DMS 273 treated with DMSO at 0.1 percent for 48 hours (cell line): ENCODE data around the gene PAPSS2.
"Not testable (repeated sequence)": the region's sequence is repeated elsewhere in the genome, so short reads cannot be mapped to it uniquely, and the experiment has no call there.

Source experiments
- DNase-seq: peaks from one replicate; lab custom pipeline; 2025; lab: John Stamatoyannopoulos, UW

The PAPSS2 gene

DNA sequence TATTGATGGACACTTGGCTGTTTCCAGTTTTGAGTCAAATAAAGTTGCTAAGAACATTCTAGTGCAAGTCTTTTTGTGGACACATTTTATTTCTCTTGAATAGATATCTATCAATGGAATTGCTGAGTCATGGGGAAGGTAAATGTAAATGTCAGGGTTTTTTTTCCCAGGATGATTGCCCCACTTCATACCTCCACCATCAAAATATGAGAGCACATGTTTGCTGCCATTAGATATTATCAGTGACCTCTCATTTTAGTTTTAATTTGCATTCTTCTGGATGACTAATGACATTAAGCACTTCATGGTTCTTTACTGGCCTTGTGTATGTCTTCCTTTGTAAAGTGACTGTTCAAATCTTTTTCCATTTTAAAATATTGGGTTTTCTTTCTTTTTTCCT is 45.7 kb downstream of the PAPSS2 start:
- no peak for DNase-seq

DNA sequence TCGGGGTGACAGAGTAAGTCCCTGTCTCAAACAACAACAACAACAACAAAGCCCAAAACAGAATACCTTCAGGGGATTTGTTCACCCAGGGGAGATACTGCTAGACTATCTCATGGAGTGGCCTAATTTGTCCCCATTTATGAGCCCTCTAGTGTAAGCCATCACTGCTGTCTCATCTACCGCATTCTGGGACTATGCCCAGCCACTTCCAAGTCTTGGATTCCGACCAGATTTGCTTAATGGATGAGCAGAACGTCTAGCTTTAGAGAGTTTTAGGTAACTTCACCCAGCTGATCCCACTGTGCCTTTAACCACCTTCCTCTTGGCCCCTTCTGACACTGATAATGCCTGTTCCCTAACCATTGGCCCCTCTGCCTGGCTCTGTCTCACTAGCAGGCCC is 47.1 kb downstream of the PAPSS2 start:
- DNase-seq = no peak

DNA sequence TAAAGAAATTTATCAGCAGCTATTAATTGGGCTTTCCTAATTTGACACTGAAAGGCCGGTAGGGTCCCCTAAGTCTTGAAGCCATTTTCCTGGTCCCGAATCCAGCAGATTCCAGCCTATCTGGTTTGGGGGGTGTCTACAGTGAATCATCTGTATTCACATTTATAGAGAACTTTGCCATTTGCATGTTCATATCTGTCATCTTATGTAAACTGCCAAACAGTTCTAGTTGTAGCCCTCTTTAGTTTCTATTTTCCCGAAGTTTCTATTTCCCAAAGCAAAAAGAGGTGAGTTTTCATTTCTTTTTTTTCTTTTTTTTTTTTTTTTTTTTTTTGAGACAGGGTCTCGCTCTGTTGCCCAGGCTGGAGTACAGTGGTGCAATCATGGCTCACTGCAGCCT is 47.6 kb downstream of the PAPSS2 start:
- DNase-seq = no peak

DNA sequence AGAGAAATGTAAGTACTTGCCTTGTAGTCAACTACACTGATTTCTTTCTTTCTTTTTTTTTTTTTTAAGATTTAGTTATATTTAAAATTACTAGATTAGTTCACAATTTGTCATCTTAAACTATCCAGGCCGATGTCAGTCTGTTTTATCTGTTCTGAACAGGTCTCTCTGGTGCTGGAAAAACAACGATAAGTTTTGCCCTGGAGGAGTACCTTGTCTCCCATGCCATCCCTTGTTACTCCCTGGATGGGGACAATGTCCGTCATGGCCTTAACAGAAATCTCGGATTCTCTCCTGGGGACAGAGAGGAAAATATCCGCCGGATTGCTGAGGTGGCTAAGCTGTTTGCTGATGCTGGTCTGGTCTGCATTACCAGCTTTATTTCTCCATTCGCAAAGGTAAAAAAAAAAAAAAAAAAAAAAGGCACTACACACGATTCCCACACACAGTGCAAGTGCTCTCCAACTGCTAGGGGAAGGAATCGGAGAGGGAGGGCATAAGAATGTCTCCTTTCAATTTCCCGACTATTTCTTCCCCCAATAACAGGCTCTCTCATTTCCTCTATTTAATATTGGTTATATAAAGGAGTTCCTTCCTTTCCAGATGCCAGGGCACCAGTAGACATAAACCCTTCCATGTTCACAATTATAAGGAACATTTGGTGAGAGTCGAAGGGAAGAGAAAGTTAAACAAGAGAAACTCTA is 53.4 kb downstream of the PAPSS2 start:
- no peak for DNase-seq

DNA sequence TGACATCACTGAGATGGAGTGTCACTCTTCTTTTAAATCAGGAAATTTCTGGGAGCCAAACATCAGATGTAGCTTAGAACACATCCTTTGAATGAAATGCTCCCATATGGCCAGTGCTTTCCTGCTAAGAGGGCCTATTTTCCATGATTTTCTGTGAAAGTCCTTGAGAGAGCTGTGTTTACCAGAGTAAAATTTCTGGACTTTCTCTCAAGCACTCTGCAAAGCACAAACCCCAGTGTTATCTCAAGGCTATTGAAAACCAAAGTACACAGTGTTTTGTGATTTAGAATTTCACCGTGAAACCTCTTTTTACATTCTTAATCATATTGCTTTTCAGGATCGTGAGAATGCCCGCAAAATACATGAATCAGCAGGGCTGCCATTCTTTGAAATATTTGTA is 54.0 kb downstream of the PAPSS2 start:
- no peak for DNase-seq

DNA sequence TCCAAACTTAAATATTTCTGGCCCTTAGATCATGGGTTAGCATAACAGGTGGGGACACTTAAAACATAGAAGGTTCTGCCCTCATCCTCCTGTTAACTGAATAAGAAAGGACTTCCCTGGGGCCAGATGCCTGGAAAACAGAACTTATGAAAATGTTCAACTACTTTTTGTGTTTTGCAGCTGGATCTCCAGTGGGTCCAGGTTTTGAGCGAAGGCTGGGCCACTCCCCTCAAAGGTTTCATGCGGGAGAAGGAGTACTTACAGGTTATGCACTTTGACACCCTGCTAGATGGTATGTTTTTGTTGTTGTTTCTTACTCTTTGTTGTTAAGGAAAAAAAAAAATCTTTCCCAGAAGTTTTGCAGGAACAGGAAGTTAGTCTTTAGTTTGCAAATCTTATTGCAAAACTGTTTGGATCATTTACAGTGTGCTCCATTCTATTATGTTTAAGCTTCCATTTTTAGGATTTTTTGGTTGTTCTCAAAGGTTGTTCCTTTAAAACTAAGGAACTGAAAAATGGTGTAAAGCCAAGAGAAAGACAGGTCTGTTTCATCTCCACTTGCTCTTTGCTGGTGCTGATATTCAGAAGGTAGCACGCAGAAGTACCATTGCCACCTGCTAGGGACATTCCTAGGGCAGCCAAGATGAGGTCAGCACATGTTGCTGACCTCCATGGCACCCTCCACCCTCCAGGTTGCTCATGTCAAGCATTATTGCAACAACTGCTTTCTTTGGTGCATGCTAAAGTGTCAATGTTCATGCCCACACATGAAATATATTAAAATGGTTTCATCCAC is 56.1 kb downstream of the PAPSS2 start:
- DNase-seq = no peak

DNA sequence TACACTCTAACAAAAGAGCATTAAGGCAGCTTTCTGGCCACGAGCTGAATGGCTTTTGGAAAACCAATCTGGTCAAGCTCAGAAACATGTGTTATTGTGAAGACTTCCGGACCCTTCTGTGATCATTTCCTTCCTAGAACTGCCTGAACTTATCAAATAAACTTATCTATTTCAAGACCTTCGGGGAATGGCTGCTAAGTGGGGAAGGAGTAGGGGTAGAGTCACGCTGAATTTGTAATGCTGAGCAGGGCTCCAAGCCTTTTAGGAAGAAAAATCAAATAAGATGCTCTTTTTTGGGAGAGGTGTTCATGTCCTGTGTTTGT is 56.6 kb downstream of the PAPSS2 start:
- no peak for DNase-seq

DNA sequence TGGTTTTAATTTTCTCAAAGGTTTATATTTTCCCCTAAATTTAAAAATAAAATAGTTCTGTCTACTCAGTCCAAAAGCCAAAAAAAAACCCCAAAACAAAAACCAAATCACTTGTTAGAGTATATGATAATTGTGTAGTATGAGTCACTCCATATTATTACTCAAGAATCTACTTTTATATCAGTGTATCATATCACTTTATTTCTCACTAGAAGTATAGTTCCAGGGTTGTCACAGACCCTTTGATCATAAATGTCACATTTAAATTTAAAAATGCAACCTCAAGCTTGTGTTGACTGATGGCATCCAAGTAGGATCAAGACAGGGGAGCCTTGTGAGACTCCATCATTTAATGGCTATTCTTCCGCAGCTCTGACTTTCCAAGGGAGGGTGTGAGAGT is 61.0 kb downstream of the PAPSS2 start:
- no peak for DNase-seq

DNA sequence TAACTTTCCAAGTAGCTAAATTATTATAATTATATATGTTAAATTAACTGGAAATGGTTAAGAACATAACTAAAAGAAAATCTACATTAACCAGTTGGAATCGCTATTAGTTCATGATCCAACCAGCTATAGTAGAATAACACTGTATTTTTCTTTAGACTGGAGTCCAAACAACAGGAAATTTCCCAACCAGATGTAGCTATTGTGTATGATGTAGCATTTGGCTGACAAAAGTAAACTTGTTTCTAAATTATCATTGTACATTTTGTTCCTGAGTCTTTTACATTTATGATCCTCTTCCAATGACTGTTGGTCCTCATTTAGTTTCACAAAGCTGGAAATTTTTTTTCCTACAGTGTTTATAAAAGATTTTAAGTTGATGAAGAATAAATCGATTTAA is 62.1 kb downstream of the PAPSS2 start:
- DNase-seq = no peak

DNA sequence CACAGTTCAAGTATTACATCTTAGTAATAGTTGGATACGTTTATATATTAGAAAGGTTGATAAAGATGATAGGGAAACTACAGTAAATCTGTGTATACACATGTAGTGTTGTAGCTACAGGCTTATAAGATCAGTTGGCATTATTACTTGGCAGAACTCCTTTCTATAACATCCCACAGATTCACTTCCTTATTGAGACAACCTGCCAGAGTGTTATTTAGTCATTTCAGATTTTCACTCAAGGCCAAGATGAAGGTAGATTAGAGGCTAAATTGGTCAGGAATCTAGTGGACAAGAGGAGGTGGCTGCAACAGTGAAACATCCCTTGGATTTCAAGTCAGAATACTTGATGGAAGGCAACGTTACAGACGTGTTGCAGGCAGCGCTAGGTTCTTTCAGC is 63.0 kb downstream of the PAPSS2 start:
- DNase-seq = no peak

DNA sequence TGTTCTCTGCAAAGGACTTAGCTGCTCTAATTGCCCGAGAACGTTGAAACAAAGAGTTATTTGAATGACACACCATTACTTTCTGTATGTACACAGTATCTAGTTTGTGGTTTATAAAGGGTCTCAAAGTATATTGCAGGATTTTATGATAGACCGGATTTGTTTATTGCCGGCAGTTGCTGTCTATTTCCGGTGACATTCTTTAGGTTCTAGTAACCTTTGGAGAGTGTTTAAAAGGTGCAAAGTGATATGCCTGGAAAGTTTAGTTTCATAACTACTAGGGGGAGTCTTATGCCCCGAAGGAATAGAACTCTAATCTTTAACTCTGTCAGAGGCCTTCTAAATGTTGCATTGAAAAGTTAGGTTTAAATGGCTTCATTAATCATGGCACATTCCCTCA is 63.8 kb downstream of the PAPSS2 start:
- no peak for DNase-seq

DNA sequence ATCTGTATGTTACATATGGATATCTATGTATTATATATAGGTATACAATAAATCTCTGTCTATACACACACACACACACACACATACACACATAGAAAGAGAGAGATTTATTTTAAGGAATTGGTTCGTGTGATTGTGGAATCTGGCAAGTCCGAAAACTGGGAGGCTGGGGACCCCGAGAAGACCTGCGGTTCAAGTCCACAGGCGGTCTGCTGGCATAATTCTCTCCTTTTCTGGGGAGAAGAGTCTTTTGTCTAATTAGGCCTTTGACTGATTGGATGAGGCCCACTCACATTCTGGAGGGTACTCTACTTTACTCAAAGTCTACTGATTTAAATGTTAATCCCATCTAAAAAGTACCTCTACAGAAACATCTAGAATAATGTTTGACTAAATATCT is 65.1 kb downstream of the PAPSS2 start:
- DNase-seq = no peak

DNA sequence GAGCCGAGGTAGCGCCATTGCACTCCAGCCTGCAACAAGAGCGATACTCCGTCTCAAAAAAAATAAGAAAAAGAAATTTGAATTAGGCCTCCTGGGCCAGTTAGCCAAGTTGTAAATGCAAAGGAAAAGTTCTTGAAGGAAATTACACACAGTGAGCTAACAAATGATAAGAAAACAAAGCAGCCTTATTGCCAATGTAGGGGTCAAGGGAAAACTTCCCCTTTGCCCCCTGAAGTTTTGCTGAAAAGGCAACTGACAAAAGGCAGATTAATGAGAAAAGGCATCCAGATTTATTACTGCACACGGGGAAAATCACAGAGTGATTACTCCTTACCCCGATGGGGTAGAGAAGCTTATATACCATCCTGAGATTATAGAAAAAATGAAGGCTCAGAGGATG is 70.3 kb downstream of the PAPSS2 start:
- no peak for DNase-seq

DNA sequence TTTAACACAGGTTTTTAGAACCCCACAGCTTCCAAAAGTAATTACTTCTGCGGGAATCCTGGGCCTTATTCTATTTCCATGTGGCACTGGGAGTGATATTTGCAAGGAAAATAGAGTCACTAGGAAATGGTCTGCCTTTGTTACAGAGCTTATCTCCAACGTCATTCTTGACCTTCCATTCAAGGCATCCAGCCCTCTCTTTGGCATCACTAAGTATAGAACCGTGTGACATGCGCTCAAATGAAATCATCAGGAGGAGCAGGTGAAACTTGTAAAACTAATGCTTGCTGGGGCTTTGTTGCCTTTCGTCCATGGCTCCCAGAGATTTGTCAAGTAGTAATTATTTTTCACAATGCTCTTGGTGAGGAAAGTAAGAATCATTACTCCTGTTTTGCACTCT is 73.4 kb downstream of the PAPSS2 start:
- no peak for DNase-seq

DNA sequence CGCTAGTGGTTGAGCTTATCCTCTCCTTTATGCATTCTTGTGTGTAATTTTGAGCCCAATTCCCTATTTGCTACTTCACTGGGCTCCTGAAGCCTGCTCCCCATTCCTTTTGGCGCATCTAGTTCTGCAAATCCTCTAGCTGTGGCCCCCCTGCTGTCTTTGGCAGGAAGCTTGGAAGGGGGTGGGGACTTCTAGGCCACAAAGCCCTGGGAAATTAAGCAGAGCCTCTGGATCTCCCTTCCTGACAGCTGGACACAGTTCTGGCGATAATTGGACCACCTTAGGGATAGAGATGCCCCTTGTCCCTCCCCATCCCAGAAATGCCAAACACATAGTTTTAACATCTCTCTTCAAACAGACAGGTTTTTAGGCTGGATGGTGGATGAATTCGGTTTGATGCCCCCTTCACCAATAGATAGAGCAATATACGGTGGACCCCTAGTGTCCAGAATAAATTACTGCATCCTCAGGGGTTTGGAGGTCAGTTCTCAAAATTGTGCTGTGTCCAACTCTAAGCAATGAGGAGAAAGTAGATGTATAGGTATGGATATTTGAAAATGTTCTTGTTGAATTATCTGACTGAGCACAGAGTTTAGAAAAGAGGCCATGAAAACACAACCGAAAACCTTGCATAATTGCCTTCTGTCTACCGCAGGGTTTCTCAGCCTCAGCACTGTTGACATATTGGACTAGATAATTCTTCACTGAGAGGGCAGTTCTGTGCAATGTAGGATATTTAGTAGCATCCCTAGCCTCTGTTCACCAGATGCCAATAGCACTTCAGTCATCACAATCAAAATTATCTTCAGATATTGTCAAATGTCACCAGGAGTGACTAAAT is 75.5 kb downstream of the PAPSS2 start:
- DNase-seq = no peak

DNA sequence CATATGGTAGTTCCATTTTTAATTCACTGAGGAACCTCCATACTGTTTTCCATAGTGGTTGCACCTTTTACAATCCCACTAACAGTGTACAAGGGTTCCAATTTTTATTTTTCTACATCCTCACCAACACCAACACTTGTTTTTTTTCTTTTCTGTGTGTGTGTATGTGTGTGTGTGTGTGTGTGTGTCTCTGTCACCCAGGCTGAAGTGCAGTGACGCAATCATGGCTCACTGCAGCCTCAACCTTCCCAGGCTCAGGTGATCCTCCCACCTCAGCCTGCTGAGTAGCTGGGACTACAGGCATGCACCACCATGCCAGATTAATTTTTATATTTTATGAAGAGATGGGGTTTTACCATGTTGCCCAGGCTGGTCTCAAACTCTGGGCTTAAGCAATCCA is 78.6 kb downstream of the PAPSS2 start:
- not testable (repeated sequence) for DNase-seq

DNA sequence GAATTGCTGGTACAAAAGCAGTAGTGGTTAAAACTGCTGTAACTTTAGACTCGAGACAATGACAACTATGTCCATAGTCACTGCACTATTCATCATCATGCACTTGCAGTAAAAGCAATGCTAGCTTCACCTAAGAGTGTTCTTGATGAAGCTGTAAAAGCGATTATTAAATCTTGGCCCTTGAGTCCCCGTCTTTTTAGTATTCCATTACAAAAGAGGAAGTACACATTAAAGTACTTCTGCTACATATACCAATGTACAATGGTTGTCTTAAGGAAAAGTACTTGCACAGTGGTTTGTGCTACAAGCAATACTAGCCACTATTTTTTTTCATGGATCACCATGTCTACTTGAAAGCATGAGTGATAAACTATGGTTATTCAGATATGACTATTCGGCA is 80.0 kb downstream of the PAPSS2 start:
- DNase-seq = no peak

DNA sequence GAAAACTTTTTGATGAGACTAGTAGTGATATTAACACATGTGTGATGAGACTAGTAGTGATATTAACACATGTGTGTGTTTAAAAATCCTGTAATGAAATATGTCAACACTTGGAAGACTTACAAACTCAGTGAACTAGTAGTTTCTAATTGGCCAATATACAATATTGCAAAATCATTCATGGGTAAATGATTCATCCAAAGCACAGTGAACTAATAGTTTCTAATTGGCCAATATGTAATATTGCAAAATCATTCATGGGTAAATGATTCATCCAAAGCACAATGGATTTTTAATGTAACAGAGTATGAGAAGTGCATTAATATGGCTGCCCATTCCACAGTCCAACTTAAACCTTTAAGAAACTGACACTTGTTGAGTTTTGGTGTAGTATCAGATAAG is 80.6 kb downstream of the PAPSS2 start:
- no peak for DNase-seq

DNA sequence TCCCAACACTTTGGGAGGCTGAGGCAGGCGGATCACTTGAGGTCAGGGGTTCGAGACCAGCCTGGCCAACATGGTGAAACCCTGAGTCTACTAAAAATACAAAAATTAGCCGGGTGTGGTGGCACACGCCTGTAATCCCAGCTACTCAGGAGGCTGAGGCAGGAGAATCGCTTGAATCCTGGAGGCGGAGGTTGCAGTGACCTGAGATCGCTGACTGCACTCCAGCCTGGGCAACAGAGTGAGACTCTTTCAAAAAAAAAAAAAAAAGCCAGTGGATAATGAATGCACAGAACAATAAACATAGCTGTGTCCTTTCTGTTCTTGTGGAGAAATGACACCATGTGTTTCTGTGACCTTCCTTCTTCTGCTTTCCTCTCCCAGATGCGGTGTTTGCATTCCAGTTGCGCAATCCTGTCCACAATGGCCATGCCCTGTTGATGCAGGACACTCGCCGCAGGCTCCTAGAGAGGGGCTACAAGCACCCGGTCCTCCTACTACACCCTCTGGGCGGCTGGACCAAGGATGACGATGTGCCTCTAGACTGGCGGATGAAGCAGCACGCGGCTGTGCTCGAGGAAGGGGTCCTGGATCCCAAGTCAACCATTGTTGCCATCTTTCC is 83.4 kb downstream of the PAPSS2 start:
- not testable (repeated sequence) for DNase-seq

DNA sequence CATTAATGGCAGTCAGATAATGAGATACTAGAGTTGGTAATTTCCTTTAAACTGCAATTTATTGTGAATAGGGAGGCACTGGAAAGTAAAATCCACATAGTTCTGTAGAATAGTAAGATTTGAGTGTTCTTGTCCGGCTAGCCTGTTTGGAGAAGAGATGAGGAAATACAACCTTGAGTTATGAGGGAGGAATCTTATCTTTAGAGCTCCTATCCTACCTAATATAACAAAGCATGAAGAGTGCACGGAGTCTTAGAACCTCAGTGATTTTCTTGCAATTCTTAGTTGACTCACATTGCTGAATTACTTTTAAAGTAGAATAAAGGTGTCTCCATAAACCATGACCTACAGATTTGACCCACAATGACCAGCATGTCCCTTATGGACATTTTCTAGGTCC is 84.9 kb downstream of the PAPSS2 start:
- DNase-seq = no peak

DNA sequence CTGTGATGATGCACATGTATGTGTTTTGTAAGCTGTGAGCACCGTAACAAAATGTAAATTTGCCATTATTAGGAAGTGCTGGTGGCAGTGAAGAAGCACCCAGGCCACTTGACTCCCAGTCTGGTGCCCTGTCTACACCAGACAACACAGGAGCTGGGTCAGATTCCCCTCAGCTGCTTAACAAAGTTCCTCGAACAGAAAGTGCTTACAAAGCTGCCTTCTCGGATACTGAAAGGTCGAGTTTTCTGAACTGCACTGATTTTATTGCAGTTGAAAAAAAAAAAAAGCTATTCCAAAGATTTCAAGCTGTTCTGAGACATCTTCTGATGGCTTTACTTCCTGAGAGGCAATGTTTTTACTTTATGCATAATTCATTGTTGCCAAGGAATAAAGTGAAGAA is 87.2 kb downstream of the PAPSS2 start:
- no peak for DNase-seq

DNA sequence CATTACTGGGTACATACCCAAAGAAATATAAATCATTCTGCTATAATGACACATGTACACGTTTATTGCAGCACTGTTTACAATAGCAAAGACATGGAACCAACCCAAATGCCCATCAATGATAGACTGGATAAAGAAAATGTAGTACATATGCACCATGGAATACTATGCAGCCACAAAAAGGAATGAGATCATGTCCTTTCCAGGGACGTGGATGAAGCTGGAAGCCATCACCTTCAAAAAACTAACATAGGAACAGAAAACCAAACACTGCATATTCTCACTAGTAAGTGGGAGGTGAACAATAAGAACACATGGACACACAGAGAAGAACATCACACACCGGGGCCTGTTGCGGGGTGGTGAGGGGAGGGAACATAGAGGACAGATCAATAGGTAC is 88.6 kb downstream of the PAPSS2 start:
- DNase-seq = not testable (repeated sequence)
